Spleen (tissue), 11 donors: ENCODE results near the gene HDAC5. TPM values are rescaled to one million over a fixed set of nuclear protein-coding genes. Genes with fewer than 3 reads are reported as not detected.
A peak's percentile ranks its signal among the peaks of the same experiment; 100 is the strongest.
"Not testable (repeated sequence)": the region's sequence is repeated elsewhere in the genome, so short reads cannot be mapped to it uniquely, and the experiment has no call there.

ENCODE experiments used
- DNase-seq: peaks from one replicate; pipeline ENCODE4 v3.0.0-alpha.2; 2020
- H3K27ac ChIP-seq, 8 donors: fragments of 200-600 bp; sonication (generic) in 7 of 8; 1 replicate in 4 of 8; 2 replicates in 4 of 8; pipeline versions ENCODE4 v1.5.0 to v1.8.0; 2016 to 2021; ENCODE audit warnings: inconsistent platforms in 4 of 8, mild to moderate bottlenecking in 4 of 8, moderate library complexity in 1 of 8
- H3K27me3 ChIP-seq, 7 donors: fragments of 200-600 bp; sonication (generic) in 6 of 7; replicated peaks in 1 of 7; 1 replicate in 4 of 7; 2 replicates in 3 of 7; pipeline versions ENCODE4 v1.5.0 to v1.8.0; 2016 to 2021; ENCODE audit warnings: inconsistent platforms in 3 of 7, mild to moderate bottlenecking in 1 of 7
- H3K36me3 ChIP-seq, 6 donors: fragments of 200-600 bp; sonication (generic) in 5 of 6; 1 replicate in 4 of 6; 2 replicates in 2 of 6; pipeline versions ENCODE4 v1.5.0 to v1.8.0; 2016 to 2021; ENCODE audit warnings: inconsistent platforms in 2 of 6
- H3K4me1 ChIP-seq, 6 donors: fragments of 200-600 bp; sonication (generic) in 5 of 6; 1 replicate in 3 of 6; 2 replicates in 3 of 6; pipeline versions ENCODE4 v1.5.0 to v1.8.0; 2016 to 2021; ENCODE audit warnings: inconsistent platforms in 3 of 6
- H3K4me3 ChIP-seq, 8 donors: fragments of 200-600 bp; sonication (generic) in 7 of 8; 1 replicate in 4 of 8; 2 replicates in 4 of 8; pipeline versions ENCODE4 v1.5.0 to v1.8.0; 2016 to 2021; ENCODE audit warnings: inconsistent platforms in 4 of 8, mild to moderate bottlenecking in 4 of 8, moderate library complexity in 2 of 8
- H3K9me3 ChIP-seq, 8 donors: fragments of 200-600 bp; sonication (generic) in 7 of 8; 1 replicate in 4 of 8; 2 replicates in 4 of 8; pipeline versions ENCODE4 v1.5.0 to v1.8.0; 2016 to 2021; ENCODE audit warnings: inconsistent platforms in 4 of 8
- CTCF ChIP-seq, 11 experiments: fragments of 200-600 bp in 7 of 11; fragments of 450-650 bp in 4 of 11; sonication (generic) in 4 of 11; IDR thresholded peaks in 8 of 11; conservative IDR thresholded peaks in 3 of 11; 1 replicate in 7 of 11; 2 replicates in 4 of 11; pipeline versions ENCODE4 v1.4.0 to v1.8.0; 2016 to 2021; ENCODE audit warnings: antibody characterized with exemption in 11 of 11, inconsistent platforms in 4 of 11, mild to moderate bottlenecking in 1 of 11
- POLR2A ChIP-seq, 3 donors: fragments of 450-650 bp; IDR thresholded peaks; one replicate each; pipeline ENCODE4 v1.5.1; 2017; ENCODE audit warnings: antibody characterized with exemption in 3 of 3, mild to moderate bottlenecking in 1 of 3
- POLR2AphosphoS5 ChIP-seq, 3 donors: sonication (generic); formaldehyde crosslinking; IDR thresholded peaks; one replicate each; pipeline ENCODE4 v1.5.1; 2017; ENCODE audit warnings: antibody characterized with exemption in 3 of 3
- WGBS, 5 donors: extraction: QIAGEN DNeasy Blood & Tissue Kit in 3 of 5; methylation state at CpG; one replicate each; pipeline versions ENCODE4 v1.1.5 to v1.1.7; 2013 to 2018; 5-methylcytosine and 5-hydroxymethylcytosine counted together
- intact Hi-C: fragments of 100-400 bp; cut with DNase I; formaldehyde crosslinking; loops from one replicate; pipeline ENCODE4 v1.15.0; 2023; ENCODE audit warnings: low total_unique reads
- polyA plus RNA-seq, 3 donors: library from polyadenylated mRNA; stranded (reverse); fragments of 200-250 nt; gene quantifications; one replicate each; pipeline ENCODE4 v1.2.1, GENCODE V29; 2013
- total RNA-seq, 7 donors: library from RNA; depleted of rRNA in 3 of 7; stranded (reverse); fragments of >200 nt in 3 of 7; fragmentation: NEBNext Ultra II Directional in 4 of 7; extraction: Animal tissue kit (Norgen Biotek cat#: 25700) in 4 of 7; gene quantifications; one replicate each; pipeline versions ENCODE4 v1.1.0 to v1.2.1, GENCODE V29; 2016 to 2021
- donor health status: healthy with polysubstance abuse.
- donor health status: DM: no; HTN: no; CAD: no; lungs with moderate emphysema.
- donor health status: DM: no; HTN: no; CAD: no.
- donor health status: Bipolar disorder and iron deficiency.
- donor health status: healthy.
- donor health status: DM: no; HTN: no; CAD: no.
- donor health status: DM: yes; HTN: yes; CAD: no.

HDAC5 gene
- total and polyA plus RNA-seq, 10 donors = 18.5 to 72.9 (median 46.7) TPM

- Histone ChIP-seq H3K9me3 (no peaks in the 10 kb centered on the region), H3K4me3 (no peak overlapping the region), H3K27me3 (no peaks in the 10 kb centered on the region), H3K27ac (peak overlapping the region in 2 of 8 donors; percentile 16 to 37), H3K36me3 (peaks cover 0 to 100% (median 56%) of the 10 kb centered on the region in 6 donors), H3K4me1 (peaks cover 0 to 59% (median 21%) of the 10 kb centered on the region in 6 donors)
- no peak for DNase-seq
- intact Hi-C loops = no loop called here
- 79 to 89% (median 85%) methylated on average over 14 of the region's 14 CpGs for WGBS, 5 donors
- TF ChIP-seq POLR2AphosphoS5 (IDR thresholded peaks at IDR 0.05) (no peak), CTCF (IDR thresholded peaks at IDR 0.05 in 8 of 11, conservative IDR thresholded peaks at IDR 0.05 in 3 of 11) (no peak), POLR2A (IDR thresholded peaks at IDR 0.05) (no peak)
These were observed 64.1 kb downstream of the HDAC5 start for GRCh38 chr17:44059101-44059892.

- Histone ChIP-seq H3K9me3 (no peaks in the 10 kb centered on the region), H3K4me3 (no peak overlapping the region), H3K27me3 (no peaks in the 10 kb centered on the region), H3K27ac (peak overlapping the region in 2 of 8 donors; percentile 1 to 12), H3K4me1 (peaks cover 0 to 26% (median 10%) of the 10 kb centered on the region in 6 donors), H3K36me3 (peaks cover 0 to 100% (median 62%) of the 10 kb centered on the region in 6 donors)
- 51 to 69% (median 64%) methylated on average over 3 of the region's 3 CpGs for WGBS, 5 donors
- no peak for TF ChIP-seq POLR2A (IDR thresholded peaks at IDR 0.05)
- no peak for DNase-seq
- intact Hi-C loops = no loop called here
These were observed 70.1 kb downstream of the HDAC5 start for GRCh38 chr17:44053125-44053872.

- 86 to 93% (median 92%) methylated on average over 9 of the region's 9 CpGs for WGBS, 5 donors
- no peak for DNase-seq
- Histone ChIP-seq H3K27ac (no peak overlapping the region), H3K9me3 (no peaks in the 10 kb centered on the region), H3K4me3 (no peak overlapping the region), H3K4me1 (peaks cover 0 to 26% (median 12%) of the 10 kb centered on the region in 6 donors), H3K27me3 (no peaks in the 10 kb centered on the region), H3K36me3 (peaks cover 0 to 96% (median 51%) of the 10 kb centered on the region in 6 donors)
- TF ChIP-seq CTCF (IDR thresholded peaks at IDR 0.05 in 8 of 11, conservative IDR thresholded peaks at IDR 0.05 in 3 of 11) = no peak
- TF ChIP-seq POLR2A (IDR thresholded peaks at IDR 0.05) = no peak
- no peak for TF ChIP-seq POLR2AphosphoS5 (IDR thresholded peaks at IDR 0.05)
- intact Hi-C loops = no loop called here
These were observed 74.0 kb downstream of the HDAC5 start for GRCh38 chr17:44049294-44050060.

GRCh38 chr17:44046893-44047292, 76.5 kb downstream of the HDAC5 start:
- peaks cover 0 to 71% (median 36%) of the 10 kb centered on the region in 6 donors for H3K36me3 ChIP-seq
- H3K27ac ChIP-seq, intact Hi-C loops, DNase-seq, H3K9me3 ChIP-seq, H3K27me3 ChIP-seq, H3K4me3 ChIP-seq: not testable (repeated sequence)
- 90 to 99% (median 93%) methylated on average over 6 to 7 of the region's 7 CpGs for WGBS, 5 donors
- peaks cover 0 to 32% (median 17%) of the 10 kb centered on the region in 6 donors for H3K4me1 ChIP-seq
